GM21825 (cell line): ENCODE results near the gene SCFD2.
"Not testable (repeated sequence)": the region's sequence is repeated elsewhere in the genome, so short reads cannot be mapped to it uniquely, and the experiment has no call there.

ENCODE experiments used
- ATAC-seq: cut with Tn5 transposase; IDR thresholded peaks from one replicate; pipeline ENCODE4 v1.9.1; 2021; ENCODE audit warnings: mild to moderate bottlenecking, moderate library complexity; ENCODE audit not compliant: unreplicated experiment

The SCFD2 gene

DNA sequence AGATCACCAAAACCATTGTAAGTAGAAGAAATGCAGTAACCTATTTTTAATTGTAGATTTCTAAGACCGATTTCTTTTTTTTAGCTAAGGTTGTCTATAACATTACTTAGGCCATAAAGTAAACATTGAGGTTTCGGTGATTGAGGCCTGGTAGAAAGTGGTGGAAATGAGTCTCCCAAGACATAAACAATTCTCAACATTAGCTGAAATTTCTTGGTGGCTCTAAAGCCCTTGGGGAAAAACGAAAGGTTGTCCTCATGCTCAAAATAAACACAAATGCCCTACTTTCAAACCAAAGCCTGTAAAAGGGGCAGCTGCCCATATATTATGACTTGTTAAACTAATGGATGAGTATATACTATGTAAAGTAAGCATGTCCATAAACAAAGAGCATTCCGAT is 98.8 kb downstream of the SCFD2 start:
- ATAC-seq, result no peak

- not testable (repeated sequence) for ATAC-seq
These were observed 109.9 kb downstream of the SCFD2 start for GRCh38 chr4:53255986-53256385.

DNA sequence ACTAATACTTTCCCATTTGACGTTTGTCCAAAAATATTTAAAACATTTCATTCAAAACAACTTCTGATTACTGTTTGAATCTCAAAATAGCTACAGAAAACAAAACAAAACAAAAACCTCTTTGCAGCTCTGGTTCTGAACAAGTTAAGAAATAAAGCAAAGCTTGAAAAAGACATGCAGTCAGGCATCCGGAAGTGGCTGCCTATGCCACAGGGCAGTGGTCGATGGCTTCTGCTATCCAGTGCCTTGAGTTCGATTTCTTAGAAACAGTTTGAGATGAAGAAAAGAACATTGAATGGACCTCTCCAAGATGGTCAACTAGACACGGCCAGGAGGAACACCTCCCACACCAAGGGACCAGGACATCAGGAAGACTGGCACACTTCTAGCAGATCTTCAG is 125.3 kb downstream of the SCFD2 start:
- ATAC-seq, result no peak

DNA sequence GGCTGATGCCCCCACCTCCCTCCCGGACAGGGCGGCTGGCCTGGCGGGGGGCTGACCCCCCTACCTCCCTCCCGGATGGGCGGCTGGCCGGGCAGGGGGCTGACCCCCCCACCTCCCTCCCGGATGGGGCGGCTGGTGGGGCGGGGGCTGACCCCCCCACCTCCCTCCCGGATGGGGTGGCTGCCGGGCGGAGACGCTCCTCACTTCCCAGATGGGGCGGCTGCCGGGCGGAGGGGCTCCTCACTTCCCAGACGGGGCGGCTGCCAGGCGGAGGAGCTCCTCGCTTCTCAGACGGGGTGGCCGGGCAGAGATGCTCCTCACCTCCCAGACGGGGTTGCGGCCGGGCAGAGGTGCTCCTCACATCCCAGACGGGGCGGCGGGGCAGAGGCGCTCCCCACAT is 127.5 kb downstream of the SCFD2 start:
- not testable (repeated sequence) for ATAC-seq

DNA sequence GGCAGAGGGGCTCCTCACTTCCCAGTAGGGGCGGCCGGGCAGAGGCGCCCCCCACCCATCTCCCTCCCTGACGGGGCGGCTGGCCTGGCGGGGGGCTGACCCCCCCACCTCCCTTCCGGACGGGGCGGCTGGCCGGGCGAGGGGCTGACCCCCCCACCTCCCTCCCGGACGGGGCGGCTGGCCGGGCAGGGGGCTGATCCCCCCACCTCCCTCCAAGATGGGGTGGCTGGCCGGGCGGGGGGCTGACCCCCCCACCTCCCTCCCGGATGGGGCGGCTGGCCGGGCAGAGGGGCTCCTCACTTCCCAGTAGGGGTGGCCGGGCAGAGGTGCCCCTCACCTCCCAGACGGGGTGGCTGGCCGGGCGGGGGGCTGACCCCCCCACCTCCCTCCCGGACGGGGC is 128.1 kb downstream of the SCFD2 start:
- ATAC-seq, result not testable (repeated sequence)

GRCh38 chr4:53236624-53237023 is 129.2 kb downstream of the SCFD2 start:
- not testable (repeated sequence) for ATAC-seq

- no peak for ATAC-seq
These were observed 130.3 kb downstream of the SCFD2 start for GRCh38 chr4:53235547-53235946.

- no peak for ATAC-seq
These were observed 131.2 kb downstream of the SCFD2 start for GRCh38 chr4:53234669-53235068.

DNA sequence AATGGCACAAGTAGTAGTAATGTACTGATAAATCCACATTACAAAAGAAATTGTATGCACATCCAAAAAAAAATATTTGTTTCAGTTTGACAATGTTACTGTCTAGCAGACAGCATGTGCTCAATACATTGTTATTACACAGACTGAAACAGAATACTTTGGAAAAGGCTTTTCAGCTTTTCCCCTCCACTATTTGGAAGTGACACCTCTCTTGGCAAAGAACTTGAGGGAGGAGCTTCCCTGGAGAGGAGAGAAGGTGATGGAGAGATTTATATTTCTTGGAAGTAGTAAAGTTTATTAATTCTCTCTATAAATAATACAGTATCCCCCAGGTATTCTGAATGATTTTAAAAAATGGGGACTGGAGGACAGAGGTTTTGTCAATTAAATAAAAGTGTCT is 131.8 kb downstream of the SCFD2 start:
- no peak for ATAC-seq

DNA sequence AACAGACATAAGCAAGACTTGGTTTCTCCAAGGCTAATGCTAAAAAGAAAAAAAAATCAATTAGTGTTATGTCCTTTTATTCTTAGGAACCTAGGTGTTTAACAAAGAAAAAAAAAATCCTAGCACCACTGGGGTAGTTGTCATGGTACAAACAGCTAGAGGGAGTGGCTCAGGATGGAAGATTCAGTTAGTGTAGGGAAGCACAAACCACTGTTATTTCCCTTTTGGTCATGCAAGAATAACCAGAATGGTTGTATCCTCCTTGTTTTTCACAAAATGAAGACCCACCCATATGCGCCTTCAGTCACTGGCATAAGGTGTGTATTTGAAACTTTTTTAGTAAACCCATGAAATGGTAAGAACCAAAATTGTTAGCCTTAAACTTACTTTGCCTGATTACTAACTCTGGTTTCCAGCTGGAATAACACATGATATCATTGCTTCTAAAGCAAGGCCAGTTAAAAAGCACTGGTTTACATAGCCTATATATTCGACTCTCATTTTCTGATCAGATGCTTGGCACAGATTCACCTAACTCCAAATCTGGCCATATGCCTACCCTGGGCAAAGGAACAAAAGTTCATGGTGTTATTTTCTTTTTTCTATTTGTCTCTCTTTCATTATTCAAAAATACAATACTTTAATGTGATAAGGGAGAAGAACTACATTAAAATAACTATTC is 132.6 kb downstream of the SCFD2 start:
- no peak for ATAC-seq

GRCh38 chr4:53232371-53232770 is 133.5 kb downstream of the SCFD2 start:
- no peak for ATAC-seq

DNA sequence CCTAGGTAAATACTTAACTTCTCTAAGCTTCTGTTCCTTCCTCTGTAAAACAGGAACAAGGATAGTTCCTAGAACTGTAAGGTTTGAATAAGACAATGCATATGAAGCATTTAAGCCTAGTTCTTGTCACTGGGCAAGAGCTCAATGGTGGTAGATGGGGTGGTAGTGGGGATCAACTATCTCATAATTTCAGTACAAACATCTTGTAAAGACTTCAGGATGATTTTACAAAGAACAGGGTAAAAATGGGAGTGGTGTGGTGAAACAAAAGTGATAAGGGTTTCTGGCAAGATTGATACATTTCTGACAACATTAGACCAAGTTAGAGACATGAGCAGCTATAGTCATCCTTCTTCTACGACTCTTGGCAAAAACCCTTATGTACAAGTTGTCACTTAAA is 137.8 kb downstream of the SCFD2 start:
- ATAC-seq, result no peak

DNA sequence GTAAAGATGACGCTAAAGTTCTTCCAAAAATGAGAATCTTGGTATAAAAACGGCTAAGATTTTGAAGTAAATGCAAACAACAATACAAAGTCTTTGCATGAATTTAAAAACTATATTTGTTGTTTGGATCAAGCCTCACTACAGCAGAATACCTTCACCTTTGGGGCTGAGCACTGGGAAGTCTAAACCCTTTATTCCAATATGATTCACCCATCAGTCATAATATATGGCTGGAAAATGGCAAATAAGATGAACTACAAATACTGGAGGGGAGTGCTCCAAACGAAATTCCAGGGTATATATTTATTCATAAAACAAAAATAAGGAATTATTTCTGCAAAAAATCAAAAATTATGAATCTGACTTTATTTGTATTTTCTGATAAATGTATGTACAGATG is 138.4 kb downstream of the SCFD2 start:
- no peak for ATAC-seq

DNA sequence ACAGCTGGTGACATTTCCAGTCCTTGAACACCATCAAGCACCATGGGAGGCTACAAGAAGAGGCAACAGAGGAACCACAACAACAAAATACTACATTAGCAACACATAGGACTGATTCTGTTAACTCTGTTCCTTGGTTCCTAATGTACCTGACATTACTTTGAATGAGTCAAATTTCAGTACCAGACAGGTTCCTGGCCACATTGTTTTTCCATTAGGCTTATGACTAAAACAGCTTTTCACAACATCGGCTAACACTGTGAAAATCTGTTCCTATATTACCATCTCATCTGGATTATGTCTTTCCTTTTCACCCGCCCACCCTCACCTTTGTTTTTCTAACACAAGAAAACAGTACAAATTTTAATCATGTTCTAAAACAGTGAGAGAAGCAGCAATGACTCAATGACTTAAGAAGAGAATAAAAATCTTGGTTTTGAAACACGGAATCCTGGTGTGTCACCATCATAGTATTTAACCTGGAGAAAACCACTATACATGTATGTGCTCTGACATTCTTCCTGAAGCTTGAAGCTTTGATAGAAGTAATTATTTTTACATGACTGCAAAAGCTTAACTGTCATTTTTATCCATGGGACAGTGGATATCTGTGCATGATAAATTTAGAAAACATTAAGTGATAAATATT is 143.9 kb downstream of the SCFD2 start:
- ATAC-seq, result no peak

DNA sequence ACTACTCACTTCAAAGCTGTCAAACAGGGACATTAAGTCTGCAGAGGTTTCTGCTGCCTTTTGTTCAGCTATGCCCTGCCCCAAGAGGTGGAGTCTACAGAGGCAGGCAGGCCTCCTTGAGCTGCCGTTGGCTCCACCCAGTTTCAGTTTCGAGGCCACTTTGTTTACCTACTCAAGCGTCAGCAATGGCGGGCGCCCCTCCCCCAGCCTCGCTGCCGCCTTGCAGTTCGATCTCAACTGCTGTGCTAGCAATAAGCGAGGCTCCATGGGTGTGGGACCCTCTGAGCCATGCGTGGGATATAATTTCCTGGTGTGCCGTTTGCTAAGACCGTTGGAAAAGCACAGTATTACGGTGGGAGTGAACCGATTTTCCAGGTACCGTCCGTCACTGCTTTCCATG is 146.7 kb downstream of the SCFD2 start:
- not testable (repeated sequence) for ATAC-seq

DNA sequence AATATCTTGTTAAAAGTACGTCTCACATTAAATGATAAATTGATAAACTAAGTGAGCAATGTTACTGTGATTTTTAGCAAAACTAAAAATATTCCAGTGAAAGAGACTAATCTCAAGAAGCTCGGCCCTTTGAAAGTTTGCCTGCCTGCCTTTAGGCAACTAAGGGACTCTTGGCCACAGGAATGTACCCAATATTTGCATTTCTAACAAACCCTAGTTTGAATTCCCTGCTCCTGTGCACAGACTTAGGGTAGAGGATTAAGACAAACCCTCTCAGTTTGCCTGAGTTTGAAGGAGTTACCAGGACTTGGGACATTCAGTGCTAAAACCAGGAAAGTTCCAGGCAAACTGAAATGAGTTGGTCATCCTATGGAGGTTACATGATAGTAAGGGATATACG is 157.1 kb downstream of the SCFD2 start:
- no peak for ATAC-seq

DNA sequence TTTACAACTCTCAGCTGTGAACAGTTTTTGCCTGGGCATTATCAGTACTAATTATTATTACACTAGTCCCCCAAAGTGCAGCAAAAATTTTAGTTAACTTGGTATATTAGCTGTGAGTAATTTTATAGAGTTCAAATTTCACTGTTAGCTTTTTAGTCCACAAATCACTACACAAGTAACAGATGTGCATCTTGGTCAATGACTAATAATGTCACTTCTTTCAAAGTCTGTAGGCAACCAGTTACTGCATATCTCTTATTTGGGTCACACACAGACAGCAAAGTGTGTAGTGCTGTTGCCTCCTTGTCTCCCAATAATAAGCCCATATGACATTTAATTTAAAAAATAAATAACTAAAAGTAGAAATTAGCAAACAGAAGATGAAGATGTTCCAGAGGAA is 159.9 kb downstream of the SCFD2 start:
- no peak for ATAC-seq

DNA sequence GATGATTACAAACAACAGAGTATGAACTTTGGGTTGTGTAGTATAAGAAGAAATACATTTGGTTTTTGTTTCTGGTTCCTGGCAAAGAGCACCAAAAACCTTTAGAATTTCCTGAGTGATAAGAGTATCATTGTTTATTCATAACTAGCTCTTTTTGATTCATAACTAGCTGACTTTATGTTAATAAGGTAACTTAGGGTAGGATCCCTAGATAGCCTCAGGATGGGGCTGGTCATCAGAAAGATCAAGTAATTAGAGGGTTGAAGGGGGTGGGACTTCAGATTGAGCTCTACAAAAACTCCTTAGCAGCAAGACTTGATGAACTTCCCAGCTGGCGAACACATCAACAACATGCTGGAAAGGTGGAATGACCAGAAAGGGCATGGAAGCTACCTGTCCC is 166.5 kb downstream of the SCFD2 start:
- ATAC-seq, result no peak

- ATAC-seq, result no peak
These were observed 168.1 kb downstream of the SCFD2 start for GRCh38 chr4:53197772-53198142.

GRCh38 chr4:53196882-53197771 is 168.7 kb downstream of the SCFD2 start:
- no peak for ATAC-seq

GRCh38 chr4:53195815-53196661 is 169.8 kb downstream of the SCFD2 start:
- ATAC-seq, result no peak
